HUES64 (cell line): Measurements from ENCODE around the gene C10orf90.

Experiments
- H3K27ac ChIP-seq: 2 replicates; pipeline ENCODE4 v1.7.0; 2013; ENCODE audit warnings: low read depth, low read length, inconsistent platforms
- H3K27me3 ChIP-seq: 2 replicates; pipeline ENCODE4 v1.6.1; 2013; ENCODE audit warnings: mild to moderate bottlenecking, low read length; ENCODE audit not compliant: insufficient read depth
- H3K36me3 ChIP-seq: 2 replicates; pipeline ENCODE4 v1.6.1; 2013; ENCODE audit warnings: mild to moderate bottlenecking, low read length; ENCODE audit not compliant: insufficient read depth
- H3K4me1 ChIP-seq: 2 replicates; pipeline ENCODE4 v1.6.1; 2013; ENCODE audit warnings: mild to moderate bottlenecking, low read length, moderate library complexity; ENCODE audit not compliant: insufficient read depth
- H3K4me3 ChIP-seq: 2 replicates; pipeline ENCODE4 v1.5.1; 2013; ENCODE audit warnings: mild to moderate bottlenecking, low read length, moderate library complexity
- H3K9ac ChIP-seq: 2 replicates; pipeline ENCODE4 v1.6.1; 2013; ENCODE audit warnings: mild to moderate bottlenecking, low read depth, low read length
- H3K9me3 ChIP-seq: 2 replicates; pipeline ENCODE4 v1.6.1; 2013; ENCODE audit warnings: low read depth, low read length; ENCODE audit not compliant: insufficient read depth
- WGBS: fragments of 150-250, 120-280 bp; methylation state at CpG from one replicate; pipeline ENCODE4 v1.1.7; 2013; ENCODE audit warnings: missing lambda C conversion rate; 5-methylcytosine and 5-hydroxymethylcytosine counted together

C10orf90 gene

GRCh38 chr10:126456632-126457031, 213.9 kb downstream of the C10orf90 start:
- H3K9me3 ChIP-seq = no peaks in the 10 kb centered on the region
- no peak overlapping the region for H3K4me3 ChIP-seq
- no peaks in the 10 kb centered on the region for H3K4me1 ChIP-seq
- no peak overlapping the region for H3K27ac ChIP-seq
- H3K27me3 ChIP-seq = no peaks in the 10 kb centered on the region
- no peaks in the 10 kb centered on the region for H3K36me3 ChIP-seq
- 91% methylated on average over 5 of the region's 5 CpGs for WGBS
- H3K9ac ChIP-seq = no peak overlapping the region

- Histone ChIP-seq H3K9ac (no peak overlapping the region), H3K4me3 (no peak overlapping the region), H3K9me3 (no peaks in the 10 kb centered on the region), H3K27me3 (no peaks in the 10 kb centered on the region), H3K27ac (no peak overlapping the region), H3K36me3 (no peaks in the 10 kb centered on the region), H3K4me1 (no peaks in the 10 kb centered on the region)
- 90% methylated on average over 11 of the region's 11 CpGs for WGBS
Measured at GRCh38 chr10:126455766-126456405, 214.6 kb downstream of the C10orf90 start.

GRCh38 chr10:126455036-126455765, 215.3 kb downstream of the C10orf90 start:
- Histone ChIP-seq H3K9ac (no peak overlapping the region), H3K36me3 (no peaks in the 10 kb centered on the region), H3K4me3 (no peak overlapping the region), H3K9me3 (no peaks in the 10 kb centered on the region), H3K4me1 (no peaks in the 10 kb centered on the region), H3K27ac (no peak overlapping the region), H3K27me3 (no peaks in the 10 kb centered on the region)
- WGBS = 93% methylated on average over 8 of the region's 8 CpGs

- Histone ChIP-seq H3K4me1 (no peaks in the 10 kb centered on the region), H3K4me3 (no peak overlapping the region), H3K9ac (no peak overlapping the region), H3K27me3 (no peaks in the 10 kb centered on the region), H3K36me3 (no peaks in the 10 kb centered on the region), H3K9me3 (no peaks in the 10 kb centered on the region), H3K27ac (no peak overlapping the region)
- 92% methylated on average over 4 of the region's 4 CpGs for whole genome bisulfite sequencing
Measured at GRCh38 chr10:126454045-126454751, 216.3 kb downstream of the C10orf90 start.

- Histone ChIP-seq H3K4me3 (no peak overlapping the region), H3K27ac (no peak overlapping the region), H3K9ac (no peak overlapping the region), H3K9me3 (no peaks in the 10 kb centered on the region), H3K4me1 (no peaks in the 10 kb centered on the region), H3K36me3 (no peaks in the 10 kb centered on the region), H3K27me3 (no peaks in the 10 kb centered on the region)
- 100% methylated on average over 2 of the region's 2 CpGs for WGBS
Measured at GRCh38 chr10:126452245-126452644, 218.2 kb downstream of the C10orf90 start.

GRCh38 chr10:126448091-126448490, 222.4 kb downstream of the C10orf90 start:
- Histone ChIP-seq H3K27me3 (no peaks in the 10 kb centered on the region), H3K4me1 (no peaks in the 10 kb centered on the region), H3K27ac (no peak overlapping the region), H3K4me3 (no peak overlapping the region), H3K9me3 (no peaks in the 10 kb centered on the region), H3K9ac (no peak overlapping the region), H3K36me3 (no peaks in the 10 kb centered on the region)
- WGBS = 100% methylated on average over 3 of the region's 5 CpGs

GRCh38 chr10:126439942-126440341, 230.6 kb downstream of the C10orf90 start:
- Histone ChIP-seq H3K4me3 (no peak overlapping the region), H3K27me3 (no peaks in the 10 kb centered on the region), H3K9ac (no peak overlapping the region), H3K4me1 (no peaks in the 10 kb centered on the region), H3K27ac (no peak overlapping the region), H3K9me3 (no peaks in the 10 kb centered on the region), H3K36me3 (no peaks in the 10 kb centered on the region)
- 89% methylated on average over 3 of the region's 3 CpGs for WGBS

GRCh38 chr10:126438407-126438783, 232.1 kb downstream of the C10orf90 start:
- Histone ChIP-seq H3K9me3 (no peaks in the 10 kb centered on the region), H3K4me3 (no peak overlapping the region), H3K27me3 (no peaks in the 10 kb centered on the region), H3K4me1 (no peaks in the 10 kb centered on the region), H3K36me3 (no peaks in the 10 kb centered on the region), H3K27ac (no peak overlapping the region), H3K9ac (no peak overlapping the region)
- WGBS = 93% methylated on average over 2 of the region's 2 CpGs

- no peak overlapping the region for H3K27ac ChIP-seq
- no peaks in the 10 kb centered on the region for H3K27me3 ChIP-seq
- H3K9ac ChIP-seq = no peak overlapping the region
- no peaks in the 10 kb centered on the region for H3K36me3 ChIP-seq
- H3K9me3 ChIP-seq = no peaks in the 10 kb centered on the region
- H3K4me1 ChIP-seq = no peaks in the 10 kb centered on the region
- 96% methylated on average over 2 of the region's 2 CpGs for WGBS
- no peak overlapping the region for H3K4me3 ChIP-seq
Measured at GRCh38 chr10:126437635-126438406, 232.7 kb downstream of the C10orf90 start.

- Histone ChIP-seq H3K4me1 (no peaks in the 10 kb centered on the region), H3K36me3 (no peaks in the 10 kb centered on the region), H3K9ac (no peak overlapping the region), H3K9me3 (no peaks in the 10 kb centered on the region), H3K4me3 (no peak overlapping the region), H3K27me3 (no peaks in the 10 kb centered on the region), H3K27ac (no peak overlapping the region)
- 94% methylated on average over 5 of the region's 5 CpGs for WGBS
Measured at GRCh38 chr10:126434235-126434634, 236.3 kb downstream of the C10orf90 start.

- Histone ChIP-seq H3K36me3 (no peaks in the 10 kb centered on the region), H3K27ac (no peak overlapping the region), H3K4me1 (no peaks in the 10 kb centered on the region), H3K27me3 (no peaks in the 10 kb centered on the region), H3K9ac (no peak overlapping the region), H3K4me3 (no peak overlapping the region), H3K9me3 (no peaks in the 10 kb centered on the region)
- WGBS = 74% methylated on average over 5 of the region's 5 CpGs
Measured at GRCh38 chr10:126433351-126433750, 237.1 kb downstream of the C10orf90 start.
